ENCODE data around the gene NRN1L. TPM values are rescaled to one million over a fixed set of nuclear protein-coding genes. Genes with fewer than 3 reads are reported as not detected.

Gene NRN1L
- total RNA-seq, 2 donors from 2014 or later = not detected

- DNase-seq (ENCODE audit: low spot score) (no peak), ATAC-seq (ENCODE audit: insufficient number of reproducible peaks, low FRiP score, low read depth) (no peak)
- peaks cover 10 to 11% of the 10 kb centered on the region in 2 donors for H3K4me1 ChIP-seq (ENCODE audit: control insufficient read depth in 1 of 2, low read depth in 2 of 2)
- H3K27me3 ChIP-seq (replicated peaks; ENCODE audit: insufficient read depth) = no peaks in the 10 kb centered on the region
- no peak overlapping the region for H3K4me3 ChIP-seq
- H3K36me3 ChIP-seq = peaks cover 7% of the 10 kb centered on the region
- no peaks in the 10 kb centered on the region for H3K9me3 ChIP-seq
- no peak overlapping the region for H3K27ac ChIP-seq
- TF ChIP-seq CTCF (IDR thresholded peaks at IDR 0.05) = no peak
These were observed 17.0 kb downstream of the NRN1L start for GRCh38 chr16:67901734-67902133.

- ATAC-seq (ENCODE audit: insufficient number of reproducible peaks, low FRiP score, low read depth) = no peak
- Histone ChIP-seq H3K9me3 (no peaks in the 10 kb centered on the region), H3K4me3 (no peak overlapping the region), H3K4me1 (ENCODE audit: control insufficient read depth in 1 of 2, low read depth in 2 of 2) (peaks cover 3 to 4% of the 10 kb centered on the region in 2 donors), H3K27me3 (replicated peaks; ENCODE audit: insufficient read depth) (no peaks in the 10 kb centered on the region), H3K27ac (no peak overlapping the region), H3K36me3 (peaks cover 7% of the 10 kb centered on the region)
- no peak for TF ChIP-seq CTCF (IDR thresholded peaks at IDR 0.05)
- DNase-seq (ENCODE audit: low spot score) = no peak
These were observed 18.1 kb downstream of the NRN1L start for GRCh38 chr16:67902831-67903230.

DNA sequence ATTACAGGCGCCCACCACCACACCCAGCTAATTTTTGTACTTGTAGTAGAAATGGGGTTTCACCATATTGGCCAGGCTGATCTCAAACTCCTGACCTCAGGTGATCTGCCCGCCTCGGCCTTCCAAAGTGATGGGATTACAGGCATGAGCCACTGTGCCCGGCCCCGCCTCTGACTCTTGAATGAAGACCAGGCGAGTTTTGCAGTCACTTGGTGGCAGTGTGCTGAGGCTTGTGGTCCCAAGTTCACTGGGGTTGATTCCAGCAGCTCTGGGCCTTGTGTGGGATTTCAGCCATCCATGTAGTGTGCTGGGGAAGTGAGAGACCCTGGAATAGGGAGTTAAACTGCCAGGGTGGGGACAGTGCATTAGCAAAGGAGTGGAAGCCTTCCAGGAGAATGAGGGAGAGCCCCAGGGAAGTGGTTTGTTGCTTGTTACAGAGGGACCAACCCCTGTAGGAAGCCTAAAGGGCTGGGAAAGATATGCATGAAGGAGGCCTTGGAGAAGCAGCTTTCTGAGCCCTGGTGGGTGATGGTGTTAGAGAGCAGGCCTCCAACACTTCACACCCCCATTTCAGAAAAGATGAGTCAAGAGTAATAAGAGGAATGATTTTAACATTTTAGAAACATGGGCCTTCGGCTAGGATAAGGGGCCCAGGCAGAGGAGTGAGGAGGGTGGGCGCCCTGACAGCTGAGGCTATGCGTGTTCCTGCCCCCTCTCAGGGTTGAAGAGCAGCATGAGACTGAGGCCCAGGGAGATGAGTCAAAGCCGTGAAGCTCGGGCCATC is 22.9 kb downstream of the NRN1L start:
- peaks cover 31% of the 10 kb centered on the region for H3K36me3 ChIP-seq
- H3K27ac ChIP-seq = no peak overlapping the region
- ATAC-seq (ENCODE audit: insufficient number of reproducible peaks, low FRiP score, low read depth) = no peak

GRCh38 chr16:67909056-67909742 is 24.5 kb downstream of the NRN1L start:
- ATAC-seq (ENCODE audit: insufficient number of reproducible peaks, low FRiP score, low read depth) (no peak), DNase-seq (ENCODE audit: low spot score) (no peak)
- TF ChIP-seq CTCF (IDR thresholded peaks at IDR 0.05) = no peak
- Histone ChIP-seq H3K9me3 (no peaks in the 10 kb centered on the region), H3K4me3 (no peak overlapping the region), H3K4me1 (ENCODE audit: control insufficient read depth in 1 of 2, low read depth in 2 of 2) (no peaks in the 10 kb centered on the region), H3K36me3 (peaks cover 24% of the 10 kb centered on the region), H3K27me3 (replicated peaks; ENCODE audit: insufficient read depth) (no peaks in the 10 kb centered on the region), H3K27ac (no peak overlapping the region)

More for the DNA sequence above, 22.9 kb downstream of the NRN1L start:
- DNase-seq (ENCODE audit: low spot score) = no peak
- Histone ChIP-seq H3K4me3 (no peak overlapping the region), H3K9me3 (no peaks in the 10 kb centered on the region), H3K27me3 (replicated peaks; ENCODE audit: insufficient read depth) (no peaks in the 10 kb centered on the region), H3K4me1 (ENCODE audit: control insufficient read depth in 1 of 2, low read depth in 2 of 2) (no peaks in the 10 kb centered on the region)
- TF ChIP-seq CTCF (IDR thresholded peaks at IDR 0.05) = no peak

- TF ChIP-seq CTCF (IDR thresholded peaks at IDR 0.05) = no peak
- ATAC-seq (ENCODE audit: insufficient number of reproducible peaks, low FRiP score, low read depth) = no peak
- no peak overlapping the region for H3K4me3 ChIP-seq
- H3K27me3 ChIP-seq (replicated peaks; ENCODE audit: insufficient read depth) = no peaks in the 10 kb centered on the region
- DNase-seq (ENCODE audit: low spot score) = no peak
- H3K9me3 ChIP-seq = no peaks in the 10 kb centered on the region
- H3K36me3 ChIP-seq = peaks cover 24% of the 10 kb centered on the region
- H3K4me1 ChIP-seq (ENCODE audit: control insufficient read depth in 1 of 2, low read depth in 2 of 2) = peaks cover 0 to 5% of the 10 kb centered on the region in 2 donors
- no peak overlapping the region for H3K27ac ChIP-seq
These were observed 25.5 kb downstream of the NRN1L start for GRCh38 chr16:67910158-67910557.
